Large intestine (tissue), 3 donors: ENCODE data around the gene TTC17. TPM values are rescaled to one million over a fixed set of nuclear protein-coding genes. Genes with fewer than 3 reads are reported as not detected.
"Not testable (repeated sequence)": the region's sequence is repeated elsewhere in the genome, so short reads cannot be mapped to it uniquely, and the experiment has no call there.

Experiments used
- DNase-seq, 2 donors: peaks; one replicate each; pipeline versions ENCODE4 v3.0.0 to v3.0.0-alpha.2; 2013
- H3K27ac ChIP-seq: one replicate; pipeline ENCODE4 v1.5.1; 2013; ENCODE audit warnings: low read length
- H3K27me3 ChIP-seq: 2 replicates; pipeline ENCODE4 v1.6.1; 2013; ENCODE audit warnings: low read length; ENCODE audit not compliant: control insufficient read depth, insufficient read depth
- H3K36me3 ChIP-seq: 2 replicates; pipeline ENCODE4 v1.6.1; 2013; ENCODE audit warnings: low read length; ENCODE audit not compliant: control insufficient read depth, insufficient read depth
- H3K4me1 ChIP-seq: one replicate; pipeline ENCODE4 v1.6.1; 2013; ENCODE audit warnings: low read length; ENCODE audit not compliant: control insufficient read depth, insufficient read depth
- H3K4me3 ChIP-seq: one replicate; pipeline ENCODE4 v1.5.1; 2013; ENCODE audit warnings: low read length
- H3K9me3 ChIP-seq: one replicate; pipeline ENCODE4 v1.6.1; 2013; ENCODE audit warnings: mild to moderate bottlenecking, low read depth, low read length, moderate library complexity; ENCODE audit not compliant: control insufficient read depth
- WGBS: methylation state at CpG from one replicate; pipeline ENCODE4 v1.1.5; 2013; ENCODE audit warnings: low lambda C conversion rate; ENCODE audit not compliant: insufficient coverage; 5-methylcytosine and 5-hydroxymethylcytosine counted together
- polyA plus RNA-seq: library from polyadenylated mRNA; unstranded; fragments of 120-200 nt; gene quantifications from one replicate; pipeline ENCODE4 v1.2.1, GENCODE V29; 2013

The TTC17 gene
- polyA plus RNA-seq, 1 donor = 152 TPM

- DNase-seq = peak; percentile 8 to 64
- 0% methylated on average over 2 of the region's 2 CpGs for WGBS
- Histone ChIP-seq H3K36me3 (peaks cover 50% of the 10 kb centered on the region), H3K27me3 (no peaks in the 10 kb centered on the region), H3K9me3 (no peaks in the 10 kb centered on the region), H3K27ac (peak overlapping the region; percentile 36), H3K4me3 (no peak overlapping the region), H3K4me1 (no peaks in the 10 kb centered on the region)
These were observed 81.8 kb downstream of the TTC17 start for GRCh38 chr11:43440486-43440885.

- H3K4me3 ChIP-seq = no peak overlapping the region
- peaks cover 54% of the 10 kb centered on the region for H3K36me3 ChIP-seq
- no peaks in the 10 kb centered on the region for H3K9me3 ChIP-seq
- no peaks in the 10 kb centered on the region for H3K27me3 ChIP-seq
- no peak for DNase-seq
- H3K4me1 ChIP-seq = no peaks in the 10 kb centered on the region
- WGBS = 100% methylated on average over 1 of the region's 4 CpGs
- H3K27ac ChIP-seq = no peak overlapping the region
These were observed 85.1 kb downstream of the TTC17 start for GRCh38 chr11:43443811-43444210.

GRCh38 chr11:43447151-43447550 lies 88.4 kb downstream of the TTC17 start:
- H3K9me3 ChIP-seq = no peaks in the 10 kb centered on the region
- no peaks in the 10 kb centered on the region for H3K4me1 ChIP-seq
- no peak for DNase-seq
- no peak overlapping the region for H3K4me3 ChIP-seq
- H3K27ac ChIP-seq = no peak overlapping the region
- no peaks in the 10 kb centered on the region for H3K27me3 ChIP-seq
- peaks cover 70% of the 10 kb centered on the region for H3K36me3 ChIP-seq

- 100% methylated on average over 1 of the region's 2 CpGs for WGBS
- peaks cover 51% of the 10 kb centered on the region for H3K36me3 ChIP-seq
These were observed 99.8 kb downstream of the TTC17 start for GRCh38 chr11:43458486-43458885.

GRCh38 chr11:43459246-43459645 lies 100.5 kb downstream of the TTC17 start:
- DNase-seq = no peak
- WGBS = no CpG with 5 or more reads among the region's 1 CpG
- Histone ChIP-seq H3K27me3 (no peaks in the 10 kb centered on the region), H3K27ac (no peak overlapping the region), H3K9me3 (peaks cover 7% of the 10 kb centered on the region), H3K4me1 (no peaks in the 10 kb centered on the region), H3K36me3 (peaks cover 53% of the 10 kb centered on the region), H3K4me3 (no peak overlapping the region)

More at GRCh38 chr11:43458486-43458885, 99.8 kb downstream of the TTC17 start:
- no peaks in the 10 kb centered on the region for H3K27me3 ChIP-seq
- no peak overlapping the region for H3K27ac ChIP-seq
- no peak for DNase-seq
- peaks cover 7% of the 10 kb centered on the region for H3K9me3 ChIP-seq
- no peak overlapping the region for H3K4me3 ChIP-seq
- no peaks in the 10 kb centered on the region for H3K4me1 ChIP-seq

- no peak overlapping the region for H3K27ac ChIP-seq
- peaks cover 11% of the 10 kb centered on the region for H3K9me3 ChIP-seq
- no peak for DNase-seq
- no peak overlapping the region for H3K4me3 ChIP-seq
- WGBS = no CpG with 5 or more reads among the region's 1 CpG
- H3K27me3 ChIP-seq = no peaks in the 10 kb centered on the region
- no peaks in the 10 kb centered on the region for H3K4me1 ChIP-seq
- peaks cover 65% of the 10 kb centered on the region for H3K36me3 ChIP-seq
These were observed 103.6 kb downstream of the TTC17 start for GRCh38 chr11:43462359-43462758.

- Histone ChIP-seq H3K9me3 (peaks cover 9% of the 10 kb centered on the region), H3K36me3 (peaks cover 36% of the 10 kb centered on the region), H3K4me1 (no peaks in the 10 kb centered on the region), H3K27ac (no peak overlapping the region), H3K27me3 (no peaks in the 10 kb centered on the region), H3K4me3 (no peak overlapping the region)
- DNase-seq = no peak
These were observed 109.2 kb downstream of the TTC17 start for GRCh38 chr11:43467958-43468357.

- H3K27me3 ChIP-seq, H3K36me3 ChIP-seq, H3K27ac ChIP-seq, H3K4me3 ChIP-seq, H3K9me3 ChIP-seq, H3K4me1 ChIP-seq, DNase-seq: not testable (repeated sequence)
- WGBS = no CpG with 5 or more reads among the region's 5 CpGs
These were observed 118.8 kb downstream of the TTC17 start for GRCh38 chr11:43477491-43477890.

GRCh38 chr11:43486141-43486540 lies 127.4 kb downstream of the TTC17 start:
- Histone ChIP-seq H3K36me3 (peaks cover 28% of the 10 kb centered on the region), H3K4me1 (no peaks in the 10 kb centered on the region), H3K27ac (no peak overlapping the region), H3K9me3 (no peaks in the 10 kb centered on the region), H3K4me3 (no peak overlapping the region), H3K27me3 (no peaks in the 10 kb centered on the region)
- WGBS = 100% methylated on average over 1 of the region's 6 CpGs
- DNase-seq = no peak

- no peaks in the 10 kb centered on the region for H3K4me1 ChIP-seq
- no CpG with 5 or more reads among the region's 5 CpGs for WGBS
These were observed 131.2 kb downstream of the TTC17 start for GRCh38 chr11:43489869-43490465.

GRCh38 chr11:43492701-43493100 lies 134.0 kb downstream of the TTC17 start:
- H3K4me1 ChIP-seq = no peaks in the 10 kb centered on the region
- no peaks in the 10 kb centered on the region for H3K9me3 ChIP-seq
- no peak overlapping the region for H3K27ac ChIP-seq
- H3K36me3 ChIP-seq = peaks cover 46% of the 10 kb centered on the region
- H3K4me3 ChIP-seq = no peak overlapping the region
- no peaks in the 10 kb centered on the region for H3K27me3 ChIP-seq
- no peak for DNase-seq
- WGBS = no CpG with 5 or more reads among the region's 5 CpGs

More at GRCh38 chr11:43489869-43490465, 131.2 kb downstream of the TTC17 start:
- H3K27ac ChIP-seq = no peak overlapping the region
- H3K4me3 ChIP-seq = no peak overlapping the region
- H3K9me3 ChIP-seq = no peaks in the 10 kb centered on the region
- H3K27me3 ChIP-seq = no peaks in the 10 kb centered on the region
- H3K36me3 ChIP-seq = peaks cover 53% of the 10 kb centered on the region
- DNase-seq = no peak
